Panc1 (cell line): Measurements from ENCODE around the gene PRIMPOL.

Experiments used
- CTCF ChIP-seq: fragments of 450-650 bp; IDR thresholded peaks from 2 replicates; pipeline ENCODE4 v1.5.1; 2017; ENCODE audit warnings: mild to moderate bottlenecking
- TCF7L2 ChIP-seq: IDR thresholded peaks from 2 replicates; pipeline ENCODE4 v1.6.1; 2011; ENCODE audit warnings: mild to moderate bottlenecking, low read depth, low read length, inconsistent platforms

GRCh38 chr4:184648313-184649025 is 1.1 kb upstream of the PRIMPOL start:
- TF ChIP-seq TCF7L2 (no peak), CTCF (no peak)
